ENCODE data around the gene COBLL1. TPM values are rescaled to one million over a fixed set of nuclear protein-coding genes. Genes with fewer than 3 reads are reported as not detected.

The COBLL1 gene
- total RNA-seq, 1 donor: 13.4 TPM

- TF ChIP-seq CTCF (IDR thresholded peaks at IDR 0.05; ENCODE audit: insufficient read depth, low read depth, low read length): no peak
- peak; percentile 36 for DNase-seq (ENCODE audit: low read depth)
- H3K4me3 ChIP-seq (ENCODE audit: low read depth, low read length): no peak overlapping the region
Measured at GRCh38 chr2:164879901-164880535, 38.4 kb upstream of the COBLL1 start.

GRCh38 chr2:164877927-164878326 lies 36.3 kb upstream of the COBLL1 start:
- no peak overlapping the region for H3K4me3 ChIP-seq (ENCODE audit: low read depth, low read length)
- no peak for DNase-seq (ENCODE audit: low read depth)
- no peak for TF ChIP-seq CTCF (IDR thresholded peaks at IDR 0.05; ENCODE audit: insufficient read depth, low read depth, low read length)

GRCh38 chr2:164877169-164877568 lies 35.5 kb upstream of the COBLL1 start:
- TF ChIP-seq CTCF (IDR thresholded peaks at IDR 0.05; ENCODE audit: insufficient read depth, low read depth, low read length): no peak
- no peak overlapping the region for H3K4me3 ChIP-seq (ENCODE audit: low read depth, low read length)
- DNase-seq (ENCODE audit: low read depth): no peak

- no peak for DNase-seq (ENCODE audit: low read depth)
- TF ChIP-seq CTCF (IDR thresholded peaks at IDR 0.05; ENCODE audit: insufficient read depth, low read depth, low read length): no peak
- no peak overlapping the region for H3K4me3 ChIP-seq (ENCODE audit: low read depth, low read length)
Measured at GRCh38 chr2:164875334-164876205, 33.9 kb upstream of the COBLL1 start.

- TF ChIP-seq CTCF (IDR thresholded peaks at IDR 0.05; ENCODE audit: insufficient read depth, low read depth, low read length): no peak
- no peak for DNase-seq (ENCODE audit: low read depth)
- H3K4me3 ChIP-seq (ENCODE audit: low read depth, low read length): no peak overlapping the region
Measured at GRCh38 chr2:164873210-164873908, 31.7 kb upstream of the COBLL1 start.

- no peak for TF ChIP-seq CTCF (IDR thresholded peaks at IDR 0.05; ENCODE audit: insufficient read depth, low read depth, low read length)
- DNase-seq (ENCODE audit: low read depth): no peak
- H3K4me3 ChIP-seq (ENCODE audit: low read depth, low read length): no peak overlapping the region
Measured at GRCh38 chr2:164871404-164871803, 29.8 kb upstream of the COBLL1 start.

All from fibroblast of villous mesenchyme (primary cell).